Trophoblast cell (in vitro differentiated cells and primary cell): Measurements from ENCODE around the gene CHERP.
"Not testable (repeated sequence)": the region's sequence is repeated elsewhere in the genome, so short reads cannot be mapped to it uniquely, and the experiment has no call there.

Experiments
- DNase-seq, 2 donors: peaks; one replicate each; pipeline ENCODE4 v3.0.0-alpha.2; 2016
- H2AFZ ChIP-seq: 2 replicates; pipeline ENCODE4 v1.6.1; 2013; ENCODE audit warnings: low read length, moderate library complexity, mild to moderate bottlenecking; ENCODE audit not compliant: insufficient read depth, poor library complexity
- H2AK5ac ChIP-seq: 2 replicates; pipeline ENCODE4 v1.6.1; 2013; ENCODE audit warnings: mild to moderate bottlenecking, low read length
- H2BK120ac ChIP-seq: 2 replicates; pipeline ENCODE4 v1.6.1; 2013; ENCODE audit warnings: low read length, mild to moderate bottlenecking, moderate library complexity; ENCODE audit not compliant: insufficient read depth, poor library complexity
- H2BK12ac ChIP-seq: 2 replicates; pipeline ENCODE4 v1.6.1; 2013; ENCODE audit warnings: mild to moderate bottlenecking, low read length, moderate library complexity
- H2BK5ac ChIP-seq: 2 replicates; pipeline ENCODE4 v1.6.1; 2013; ENCODE audit warnings: low read length, low read depth, moderate library complexity, mild to moderate bottlenecking; ENCODE audit not compliant: poor library complexity
- H3K14ac ChIP-seq: 2 replicates; pipeline ENCODE4 v1.6.1; 2013; ENCODE audit warnings: mild to moderate bottlenecking, low read length
- H3K18ac ChIP-seq: 2 replicates; pipeline ENCODE4 v1.6.1; 2013; ENCODE audit warnings: mild to moderate bottlenecking, low read length
- H3K23ac ChIP-seq: 2 replicates; pipeline ENCODE4 v1.6.1; 2013; ENCODE audit warnings: low read length
- H3K27ac ChIP-seq: 2 replicates; pipeline ENCODE4 v1.5.1; 2013; ENCODE audit warnings: low read depth, mild to moderate bottlenecking, inconsistent platforms, low read length, moderate library complexity
- H3K27me3 ChIP-seq: 2 replicates; pipeline ENCODE4 v1.6.1; 2013; ENCODE audit warnings: inconsistent platforms, mild to moderate bottlenecking, low read length, moderate library complexity; ENCODE audit not compliant: insufficient read depth
- H3K36me3 ChIP-seq, 2 experiments: 1 replicate in 1 of 2; 2 replicates in 1 of 2; pipeline ENCODE4 v1.6.1; 2013; ENCODE audit warnings: low read length in 2 of 2, mild to moderate bottlenecking in 2 of 2, moderate library complexity in 1 of 2; ENCODE audit not compliant: insufficient read depth in 2 of 2, control insufficient read depth in 1 of 2
- H3K4ac ChIP-seq: 2 replicates; pipeline ENCODE4 v1.6.1; 2013; ENCODE audit warnings: low read depth, mild to moderate bottlenecking, low read length, moderate library complexity
- H3K4me1 ChIP-seq, 2 experiments: 1 replicate in 1 of 2; 2 replicates in 1 of 2; pipeline ENCODE4 v1.6.1; 2013; ENCODE audit warnings: low read length in 2 of 2, mild to moderate bottlenecking in 2 of 2, moderate library complexity in 1 of 2; ENCODE audit not compliant: insufficient read depth in 2 of 2, control insufficient read depth in 1 of 2
- H3K4me2 ChIP-seq: 2 replicates; pipeline ENCODE4 v1.6.1; 2013; ENCODE audit warnings: inconsistent platforms, mild to moderate bottlenecking, low read length, moderate library complexity
- H3K4me3 ChIP-seq: 2 replicates; pipeline ENCODE4 v1.5.1; 2013; ENCODE audit warnings: mild to moderate bottlenecking, low read depth, low read length, inconsistent platforms
- H3K79me1 ChIP-seq: one replicate; pipeline ENCODE4 v1.6.1; 2013; ENCODE audit warnings: low read length
- H3K79me2 ChIP-seq: 2 replicates; pipeline ENCODE4 v1.6.1; 2013; ENCODE audit warnings: low read length, mild to moderate bottlenecking; ENCODE audit not compliant: control insufficient read depth, insufficient read depth, poor library complexity
- H3K9ac ChIP-seq: 2 replicates; pipeline ENCODE4 v1.6.1; 2013; ENCODE audit warnings: mild to moderate bottlenecking, low read length
- H3K9me3 ChIP-seq: 2 replicates; pipeline ENCODE4 v1.6.1; 2013; ENCODE audit warnings: low read depth, mild to moderate bottlenecking, control low read depth, inconsistent platforms, low read length; ENCODE audit not compliant: insufficient read depth
- H4K12ac ChIP-seq: 2 replicates; pipeline ENCODE4 v1.6.1; 2013; ENCODE audit warnings: low read depth, mild to moderate bottlenecking, low read length, moderate library complexity
- H4K8ac ChIP-seq: 2 replicates; pipeline ENCODE4 v1.6.1; 2013; ENCODE audit warnings: low read depth, mild to moderate bottlenecking, low read length, moderate library complexity
- H4K91ac ChIP-seq: one replicate; pipeline ENCODE4 v1.6.1; 2013; ENCODE audit warnings: low read depth, mild to moderate bottlenecking, low read length, moderate library complexity
- WGBS: extraction: QIAGEN DNeasy Blood & Tissue Kit; methylation state at CpG from one replicate; pipeline ENCODE4 v1.1.7; 2013; ENCODE audit warnings: missing lambda C conversion rate; ENCODE audit not compliant: insufficient read length, insufficient coverage; ENCODE audit errors: extremely low coverage; 5-methylcytosine and 5-hydroxymethylcytosine counted together

Gene CHERP

GRCh38 chr19:16509141-16510061 is 32.8 kb downstream of the CHERP start:
- H2AFZ ChIP-seq, result no peak overlapping the region
- no peak overlapping the region for H3K9ac ChIP-seq
- H3K4ac ChIP-seq, result no peak overlapping the region
- no peak overlapping the region for H4K91ac ChIP-seq
- no peak overlapping the region for H3K14ac ChIP-seq
- H3K79me2 ChIP-seq, result no peaks in the 10 kb centered on the region
- H3K36me3 ChIP-seq, result peaks cover 18 to 19% of the 10 kb centered on the region in 2 experiments
- H2AK5ac ChIP-seq, result no peak overlapping the region
- peak; percentile 24 to 68 for DNase-seq
- no peak overlapping the region for H3K4me2 ChIP-seq
- H3K4me3 ChIP-seq, result no peak overlapping the region
- H3K18ac ChIP-seq, result no peak overlapping the region
- H3K4me1 ChIP-seq, result no peaks in the 10 kb centered on the region
- H4K12ac ChIP-seq, result no peak overlapping the region
- no peak overlapping the region for H2BK5ac ChIP-seq
- no peak overlapping the region for H2BK120ac ChIP-seq
- no peak overlapping the region for H3K27ac ChIP-seq
- H3K9me3 ChIP-seq, result no peaks in the 10 kb centered on the region
- WGBS, result no CpG with 5 or more reads among the region's 28 CpGs
- no peaks in the 10 kb centered on the region for H3K79me1 ChIP-seq
- no peak overlapping the region for H2BK12ac ChIP-seq
- no peak overlapping the region for H3K23ac ChIP-seq
- H3K27me3 ChIP-seq, result no peaks in the 10 kb centered on the region
- no peak overlapping the region for H4K8ac ChIP-seq

DNA sequence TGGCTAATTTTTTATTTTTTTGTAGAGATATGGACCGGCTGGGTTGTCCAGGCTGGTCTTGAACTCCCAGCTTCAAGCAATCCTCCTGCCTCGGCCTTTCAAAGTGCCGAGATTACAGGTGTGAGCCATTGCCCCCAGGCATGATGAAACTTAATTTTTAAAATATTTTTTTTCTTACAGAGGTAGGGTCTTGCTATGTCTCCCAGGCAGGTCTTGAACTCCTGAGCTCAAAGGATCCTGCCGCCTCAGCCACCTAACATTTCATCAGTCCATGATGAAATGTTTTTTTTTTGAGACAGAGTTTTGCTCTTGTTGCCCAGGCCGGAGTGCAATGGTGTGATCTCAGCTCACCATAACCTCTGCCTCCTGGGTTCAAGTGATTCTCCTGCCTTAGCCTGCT is 33.7 kb downstream of the CHERP start:
- Histone ChIP-seq H2AFZ (no peak overlapping the region), H3K27me3 (no peaks in the 10 kb centered on the region), H3K9me3 (no peaks in the 10 kb centered on the region), H3K79me1 (no peaks in the 10 kb centered on the region), H3K4me2 (no peak overlapping the region), H4K12ac (no peak overlapping the region), H3K4me3 (no peak overlapping the region), H3K27ac (no peak overlapping the region), H2BK12ac (no peak overlapping the region), H3K36me3 (peaks cover 19% of the 10 kb centered on the region in 2 experiments), H4K91ac (no peak overlapping the region), H2BK5ac (no peak overlapping the region), H3K14ac (no peak overlapping the region), H3K4ac (no peak overlapping the region), H3K4me1 (no peaks in the 10 kb centered on the region), H2BK120ac (no peak overlapping the region), H3K9ac (no peak overlapping the region), H3K79me2 (no peaks in the 10 kb centered on the region), H4K8ac (no peak overlapping the region), H3K18ac (no peak overlapping the region), H2AK5ac (no peak overlapping the region), H3K23ac (no peak overlapping the region)
- DNase-seq, result peak; percentile 51 to 85
- no CpG with 5 or more reads among the region's 5 CpGs for WGBS

DNA sequence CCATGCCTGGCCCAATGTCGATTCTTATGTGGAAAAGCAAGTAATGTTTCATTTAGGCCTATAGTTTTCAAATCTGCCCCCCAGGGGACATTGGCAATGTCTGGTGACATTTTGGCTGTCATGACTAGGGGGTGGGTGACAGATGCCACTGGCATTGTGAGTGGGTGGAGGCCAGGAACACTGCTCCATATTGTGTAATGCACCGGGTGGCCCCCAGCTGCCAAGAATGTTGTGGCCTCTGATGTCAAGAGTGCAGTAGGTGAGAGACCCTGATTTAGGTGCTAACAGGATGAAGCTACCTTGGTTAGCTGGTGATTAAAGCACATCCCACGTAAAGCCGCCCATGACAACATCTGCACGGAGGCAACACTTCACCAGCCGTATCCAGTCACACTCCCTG is 35.3 kb downstream of the CHERP start:
- Histone ChIP-seq H2BK12ac (no peak overlapping the region), H3K23ac (no peak overlapping the region), H3K27ac (no peak overlapping the region), H3K4me2 (no peak overlapping the region), H2AFZ (no peak overlapping the region), H4K91ac (no peak overlapping the region), H4K8ac (no peak overlapping the region), H3K9ac (no peak overlapping the region), H3K14ac (no peak overlapping the region), H3K4me1 (no peaks in the 10 kb centered on the region), H2AK5ac (no peak overlapping the region), H3K79me2 (no peaks in the 10 kb centered on the region), H3K27me3 (no peaks in the 10 kb centered on the region), H2BK5ac (no peak overlapping the region), H3K9me3 (no peaks in the 10 kb centered on the region), H3K79me1 (no peaks in the 10 kb centered on the region), H3K4ac (no peak overlapping the region), H3K4me3 (no peak overlapping the region), H3K36me3 (peaks cover 15 to 21% of the 10 kb centered on the region in 2 experiments), H3K18ac (no peak overlapping the region), H4K12ac (no peak overlapping the region), H2BK120ac (no peak overlapping the region)
- peak; percentile 51 to 67 for DNase-seq
- WGBS, result no CpG with 5 or more reads among the region's 6 CpGs

- WGBS, result no CpG with 5 or more reads among the region's 11 CpGs
- not testable (repeated sequence) for H3K14ac ChIP-seq, H3K18ac ChIP-seq, H2BK12ac ChIP-seq, H3K79me1 ChIP-seq, H3K27me3 ChIP-seq, H3K4ac ChIP-seq, H4K12ac ChIP-seq, H3K4me1 ChIP-seq, H3K4me2 ChIP-seq, H4K8ac ChIP-seq, H3K23ac ChIP-seq, H3K27ac ChIP-seq, H3K9ac ChIP-seq, H3K9me3 ChIP-seq, H2BK5ac ChIP-seq, H2AFZ ChIP-seq, H2AK5ac ChIP-seq, H4K91ac ChIP-seq, H3K79me2 ChIP-seq, H2BK120ac ChIP-seq, H3K4me3 ChIP-seq
- peaks cover 15 to 23% of the 10 kb centered on the region in 2 experiments for H3K36me3 ChIP-seq
- peak; percentile 90 to 92 for DNase-seq
Observed at GRCh38 chr19:16506161-16506560, 36.1 kb downstream of the CHERP start.
